GM18526 (cell line): ENCODE measurements around the gene ACOXL.

Experiments
- POLR2A ChIP-seq: IDR thresholded peaks from 3 replicates; pipeline ENCODE4 v1.6.1; 2011; ENCODE audit not compliant: insufficient read length; ENCODE audit errors: extremely low read depth

The ACOXL gene

GRCh38 chr2:110799376-110799775, 67.0 kb downstream of the ACOXL start:
- TF ChIP-seq POLR2A, result no peak

- no peak for TF ChIP-seq POLR2A
Observed at GRCh38 chr2:110800611-110801402, 68.4 kb downstream of the ACOXL start.

GRCh38 chr2:110802208-110802932, 70.0 kb downstream of the ACOXL start:
- TF ChIP-seq POLR2A, result no peak

GRCh38 chr2:110804433-110804832, 72.1 kb downstream of the ACOXL start:
- TF ChIP-seq POLR2A, result no peak

- TF ChIP-seq POLR2A, result no peak
Observed at GRCh38 chr2:110804915-110805314, 72.5 kb downstream of the ACOXL start.

- no peak for TF ChIP-seq POLR2A
Observed at GRCh38 chr2:110805894-110806452, 73.6 kb downstream of the ACOXL start.

- no peak for TF ChIP-seq POLR2A
Observed at GRCh38 chr2:110807522-110807921, 75.1 kb downstream of the ACOXL start.

GRCh38 chr2:110810404-110810803, 78.0 kb downstream of the ACOXL start:
- TF ChIP-seq POLR2A, result no peak

GRCh38 chr2:110812726-110813645, 80.6 kb downstream of the ACOXL start:
- no peak for TF ChIP-seq POLR2A

- no peak for TF ChIP-seq POLR2A
Observed at GRCh38 chr2:110813896-110814295, 81.5 kb downstream of the ACOXL start.

- no peak for TF ChIP-seq POLR2A
Observed at GRCh38 chr2:110815938-110816337, 83.6 kb downstream of the ACOXL start.

GRCh38 chr2:110816404-110817365, 84.3 kb downstream of the ACOXL start:
- no peak for TF ChIP-seq POLR2A

GRCh38 chr2:110818767-110819481, 86.6 kb downstream of the ACOXL start:
- TF ChIP-seq POLR2A, result no peak

- no peak for TF ChIP-seq POLR2A
Observed at GRCh38 chr2:110819711-110820110, 87.3 kb downstream of the ACOXL start.

GRCh38 chr2:110820128-110820527, 87.8 kb downstream of the ACOXL start:
- TF ChIP-seq POLR2A, result no peak
